Esophagus muscularis mucosa (tissue), 3 donors: ENCODE data around the gene EPHB2.

Experiments used
- CTCF ChIP-seq, 3 experiments: fragments of 200-600 bp in 2 of 3; fragments of 450-650 bp in 1 of 3; sonication (generic) in 2 of 3; IDR thresholded peaks; one replicate each; pipeline ENCODE4 v1.5.1; 2017 to 2019; ENCODE audit warnings: antibody characterized with exemption in 3 of 3, mild to moderate bottlenecking in 2 of 3, moderate library complexity in 1 of 3
- POLR2AphosphoS5 ChIP-seq, 2 donors: sonication (generic); formaldehyde crosslinking; IDR thresholded peaks; one replicate each; pipeline ENCODE4 v1.6.1; 2017; ENCODE audit warnings: antibody characterized with exemption in 2 of 2

DNA sequence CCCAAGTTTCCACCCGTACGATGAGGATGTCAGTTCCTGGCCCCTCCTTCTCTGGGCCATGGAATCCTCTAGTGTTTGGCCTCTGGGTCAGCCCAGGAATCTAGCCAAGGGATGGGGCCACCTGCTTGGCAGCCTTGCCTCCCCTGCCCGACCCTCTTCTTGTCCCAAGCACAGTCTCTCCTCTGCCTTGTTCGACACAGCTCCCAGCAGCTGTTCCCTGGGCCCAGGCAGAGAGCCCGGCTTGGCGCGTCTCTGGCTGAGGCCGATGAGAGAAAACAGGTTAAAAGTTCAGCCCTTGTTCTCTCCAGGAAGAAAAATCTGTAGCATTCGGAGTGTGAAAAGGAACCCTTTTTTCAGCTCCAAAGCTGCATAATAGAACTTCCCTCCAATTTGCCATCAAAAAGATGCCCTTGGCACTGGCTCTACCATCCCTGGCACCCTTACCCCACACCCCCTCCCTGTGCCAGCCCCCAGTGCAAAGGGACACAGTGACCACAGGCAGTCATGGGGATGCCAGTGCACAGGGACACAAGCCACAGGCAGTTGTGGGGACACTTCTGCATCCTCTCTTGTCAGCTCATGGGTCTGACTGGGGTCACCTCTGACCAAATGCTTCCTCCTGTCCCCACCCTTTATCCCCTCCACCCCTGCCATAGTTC lies 68.4 kb downstream of the EPHB2 start:
- TF ChIP-seq CTCF (IDR thresholded peaks at IDR 0.05) (no peak), POLR2AphosphoS5 (IDR thresholded peaks at IDR 0.05) (peak in 1 of 2 donors; percentile 14)
